ENCODE results near the gene CIDEC. TPM values are rescaled to one million over a fixed set of nuclear protein-coding genes. Genes with fewer than 3 reads are reported as not detected.
"Not testable (repeated sequence)": the region's sequence is repeated elsewhere in the genome, so short reads cannot be mapped to it uniquely, and the experiment has no call there.

The CIDEC gene
- total and polyA plus RNA-seq, 4 donors: 0.28 to 4.2 (median 0.59) TPM; not detected in 1

DNA sequence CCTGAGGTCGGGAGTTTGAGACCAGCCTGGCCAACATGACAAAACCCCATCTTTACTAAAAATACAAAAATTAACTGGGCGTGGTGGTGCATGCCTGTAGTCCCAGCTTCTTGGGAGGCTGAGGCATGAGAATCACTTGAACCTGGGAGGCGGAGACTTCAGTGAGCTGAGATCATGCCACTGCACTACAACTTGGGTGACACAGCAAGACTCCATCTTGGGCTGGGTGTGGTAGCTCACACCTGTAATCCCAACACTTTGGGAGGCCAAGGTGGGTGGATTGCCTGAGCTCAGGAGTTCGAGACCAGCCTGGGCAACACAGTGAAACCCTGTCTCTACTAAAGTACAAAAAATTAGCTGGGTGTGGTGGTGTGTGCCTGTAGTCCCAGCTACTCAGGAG lies 3.8 kb downstream of the CIDEC start:
- H3K9ac ChIP-seq (ENCODE audit: low read depth in 1 of 2, low read length in 2 of 2); H3K36me3 ChIP-seq (ENCODE audit: control insufficient read depth in 4 of 4, insufficient read depth in 3 of 4, low read depth in 1 of 4, low read length in 3 of 4); H3K9me3 ChIP-seq (ENCODE audit: control insufficient read depth in 4 of 4, low read length in 3 of 4); H3K27ac ChIP-seq (ENCODE audit: low read depth in 1 of 2, low read length in 2 of 2); H3K27me3 ChIP-seq (ENCODE audit: control insufficient read depth in 4 of 4, insufficient read depth in 4 of 4, low read length in 3 of 4); H3K4me1 ChIP-seq (ENCODE audit: control insufficient read depth in 4 of 4, insufficient read depth in 4 of 4, low read length in 3 of 4); DNase-seq (ENCODE audit: low spot score); H3K4me3 ChIP-seq (ENCODE audit: low read depth in 1 of 3, low read length in 3 of 3): not testable (repeated sequence)
- 93% methylated on average over 4 of the region's 4 CpGs for WGBS

DNA sequence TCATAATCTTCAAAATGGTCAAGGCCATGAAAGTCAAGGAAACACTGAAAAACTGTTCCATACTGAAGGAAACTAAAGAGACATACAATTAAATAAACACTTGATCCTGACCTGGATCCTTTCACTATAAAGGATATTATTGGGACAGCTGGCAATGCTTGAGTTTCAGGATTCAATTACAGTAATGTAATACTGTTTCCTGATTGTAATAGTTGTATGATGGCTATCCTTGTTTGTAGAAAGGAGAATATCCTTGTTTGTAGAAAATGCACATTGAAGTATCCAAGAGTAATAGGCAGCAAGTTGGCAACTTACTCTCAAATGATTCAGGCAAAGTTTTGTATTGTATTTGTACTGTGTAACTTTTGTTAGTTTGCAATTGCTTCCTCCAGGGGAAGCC lies 4.6 kb downstream of the CIDEC start:
- peaks cover 0 to 6% (median 2%) of the 10 kb centered on the region in 4 donors for H3K4me1 ChIP-seq (ENCODE audit: control insufficient read depth in 4 of 4, insufficient read depth in 4 of 4, low read length in 3 of 4)
- TF ChIP-seq TAF1 (conservative IDR thresholded peaks at IDR 0.05): no peak
- TF ChIP-seq, protein P1, sequence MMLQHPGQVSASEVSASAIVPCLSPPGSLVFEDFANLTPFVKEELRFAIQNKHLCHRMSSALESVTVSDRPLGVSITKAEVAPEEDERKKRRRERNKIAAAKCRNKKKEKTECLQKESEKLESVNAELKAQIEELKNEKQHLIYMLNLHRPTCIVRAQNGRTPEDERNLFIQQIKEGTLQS (IDR thresholded peaks at IDR 0.05): no peak
- no peak for TF ChIP-seq YY1 (IDR thresholded peaks at IDR 0.05)
- TF ChIP-seq GABPA (IDR thresholded peaks at IDR 0.05 in 1 of 2, conservative IDR thresholded peaks at IDR 0.05 in 1 of 2): no peak
- H3K4me3 ChIP-seq (ENCODE audit: low read depth in 1 of 3, low read length in 3 of 3): no peak overlapping the region
- H3K36me3 ChIP-seq (ENCODE audit: control insufficient read depth in 4 of 4, insufficient read depth in 3 of 4, low read depth in 1 of 4, low read length in 3 of 4): no peaks in the 10 kb centered on the region
- H3K9ac ChIP-seq (ENCODE audit: low read depth in 1 of 2, low read length in 2 of 2): no peak overlapping the region
- no peak for DNase-seq (ENCODE audit: low spot score)
- H3K27me3 ChIP-seq (ENCODE audit: control insufficient read depth in 4 of 4, insufficient read depth in 4 of 4, low read length in 3 of 4): no peaks in the 10 kb centered on the region
- no peak overlapping the region for H3K27ac ChIP-seq (ENCODE audit: low read depth in 1 of 2, low read length in 2 of 2)
- no peaks in the 10 kb centered on the region for H3K9me3 ChIP-seq (ENCODE audit: control insufficient read depth in 4 of 4, low read length in 3 of 4)

DNA sequence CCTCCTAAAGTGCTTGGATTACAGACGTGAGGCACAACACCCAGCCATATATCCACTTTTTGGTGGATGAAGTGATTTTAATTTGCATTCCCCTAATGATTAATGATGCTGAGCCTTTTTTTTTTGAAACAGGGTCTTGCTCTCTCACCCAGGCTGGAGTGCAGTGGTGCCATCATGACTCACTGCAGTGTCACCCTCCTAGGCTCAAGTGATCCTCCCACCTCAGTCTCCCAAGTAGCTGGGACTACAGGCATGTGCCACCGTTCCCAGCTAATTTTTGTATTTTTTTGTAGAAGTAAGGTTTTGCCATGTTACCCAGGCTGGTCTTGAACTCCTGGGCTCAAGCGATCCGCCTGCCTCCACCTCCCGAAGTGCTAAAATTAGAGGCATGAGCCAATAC lies 8.0 kb downstream of the CIDEC start:
- H3K27me3 ChIP-seq (ENCODE audit: control insufficient read depth in 4 of 4, insufficient read depth in 4 of 4, low read length in 3 of 4): not testable (repeated sequence)

DNA sequence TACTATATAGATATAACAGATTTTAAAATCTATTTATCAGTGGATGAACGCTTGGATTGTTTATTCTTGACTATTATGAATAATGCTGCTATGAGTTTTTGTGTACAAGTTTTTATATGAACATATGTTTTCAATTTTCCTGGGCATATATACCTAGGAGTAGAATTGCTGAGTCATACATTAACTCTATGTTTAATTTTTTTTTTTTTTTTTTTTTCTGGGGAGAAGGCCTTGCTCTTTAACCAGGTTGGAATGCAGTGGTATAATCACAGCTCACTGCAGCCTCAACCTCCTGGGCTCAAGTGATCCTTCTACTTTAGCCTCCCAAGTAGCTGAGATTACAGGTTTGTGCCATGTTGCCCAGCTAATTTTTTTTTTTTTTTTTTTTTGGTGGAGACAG lies 9.1 kb downstream of the CIDEC start:
- H3K9me3 ChIP-seq (ENCODE audit: control insufficient read depth in 4 of 4, low read length in 3 of 4): no peaks in the 10 kb centered on the region
- no peak overlapping the region for H3K27ac ChIP-seq (ENCODE audit: low read depth in 1 of 2, low read length in 2 of 2)
- WGBS: 92% methylated on average over 1 of the region's 1 CpG
- no peaks in the 10 kb centered on the region for H3K36me3 ChIP-seq (ENCODE audit: control insufficient read depth in 4 of 4, insufficient read depth in 3 of 4, low read depth in 1 of 4, low read length in 3 of 4)
- no peaks in the 10 kb centered on the region for H3K4me1 ChIP-seq (ENCODE audit: control insufficient read depth in 4 of 4, insufficient read depth in 4 of 4, low read length in 3 of 4)
- H3K4me3 ChIP-seq (ENCODE audit: low read depth in 1 of 3, low read length in 3 of 3): no peak overlapping the region
- no peak for DNase-seq (ENCODE audit: low spot score)
- H3K9ac ChIP-seq (ENCODE audit: low read depth in 1 of 2, low read length in 2 of 2): no peak overlapping the region
- no peaks in the 10 kb centered on the region for H3K27me3 ChIP-seq (ENCODE audit: control insufficient read depth in 4 of 4, insufficient read depth in 4 of 4, low read length in 3 of 4)
- TF ChIP-seq RAD21 (IDR thresholded peaks at IDR 0.05) (no peak), GABPA (IDR thresholded peaks at IDR 0.05 in 1 of 2, conservative IDR thresholded peaks at IDR 0.05 in 1 of 2) (no peak), HNF4A (conservative IDR thresholded peaks at IDR 0.05) (no peak), HNF4G (IDR thresholded peaks at IDR 0.05) (no peak), RXRA (IDR thresholded peaks at IDR 0.05) (no peak), FOXA2 (IDR thresholded peaks at IDR 0.05) (no peak), TAF1 (conservative IDR thresholded peaks at IDR 0.05) (no peak), NR2F2 (IDR thresholded peaks at IDR 0.05) (no peak), SP1 (IDR thresholded peaks at IDR 0.05) (no peak), YY1 (IDR thresholded peaks at IDR 0.05) (no peak), EGR1 (IDR thresholded peaks at IDR 0.05; ENCODE audit: low read depth in 2 of 2) (no peak), FOXA1 (IDR thresholded peaks at IDR 0.05) (no peak), JUND (IDR thresholded peaks at IDR 0.05) (no peak)
- TF ChIP-seq, protein P1 (IDR thresholded peaks at IDR 0.05): no peak
- TF ChIP-seq, protein P2, sequence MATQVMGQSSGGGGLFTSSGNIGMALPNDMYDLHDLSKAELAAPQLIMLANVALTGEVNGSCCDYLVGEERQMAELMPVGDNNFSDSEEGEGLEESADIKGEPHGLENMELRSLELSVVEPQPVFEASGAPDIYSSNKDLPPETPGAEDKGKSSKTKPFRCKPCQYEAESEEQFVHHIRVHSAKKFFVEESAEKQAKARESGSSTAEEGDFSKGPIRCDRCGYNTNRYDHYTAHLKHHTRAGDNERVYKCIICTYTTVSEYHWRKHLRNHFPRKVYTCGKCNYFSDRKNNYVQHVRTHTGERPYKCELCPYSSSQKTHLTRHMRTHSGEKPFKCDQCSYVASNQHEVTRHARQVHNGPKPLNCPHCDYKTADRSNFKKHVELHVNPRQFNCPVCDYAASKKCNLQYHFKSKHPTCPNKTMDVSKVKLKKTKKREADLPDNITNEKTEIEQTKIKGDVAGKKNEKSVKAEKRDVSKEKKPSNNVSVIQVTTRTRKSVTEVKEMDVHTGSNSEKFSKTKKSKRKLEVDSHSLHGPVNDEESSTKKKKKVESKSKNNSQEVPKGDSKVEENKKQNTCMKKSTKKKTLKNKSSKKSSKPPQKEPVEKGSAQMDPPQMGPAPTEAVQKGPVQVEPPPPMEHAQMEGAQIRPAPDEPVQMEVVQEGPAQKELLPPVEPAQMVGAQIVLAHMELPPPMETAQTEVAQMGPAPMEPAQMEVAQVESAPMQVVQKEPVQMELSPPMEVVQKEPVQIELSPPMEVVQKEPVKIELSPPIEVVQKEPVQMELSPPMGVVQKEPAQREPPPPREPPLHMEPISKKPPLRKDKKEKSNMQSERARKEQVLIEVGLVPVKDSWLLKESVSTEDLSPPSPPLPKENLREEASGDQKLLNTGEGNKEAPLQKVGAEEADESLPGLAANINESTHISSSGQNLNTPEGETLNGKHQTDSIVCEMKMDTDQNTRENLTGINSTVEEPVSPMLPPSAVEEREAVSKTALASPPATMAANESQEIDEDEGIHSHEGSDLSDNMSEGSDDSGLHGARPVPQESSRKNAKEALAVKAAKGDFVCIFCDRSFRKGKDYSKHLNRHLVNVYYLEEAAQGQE (IDR thresholded peaks at IDR 0.05): no peak
- TF ChIP-seq, protein P3, sequence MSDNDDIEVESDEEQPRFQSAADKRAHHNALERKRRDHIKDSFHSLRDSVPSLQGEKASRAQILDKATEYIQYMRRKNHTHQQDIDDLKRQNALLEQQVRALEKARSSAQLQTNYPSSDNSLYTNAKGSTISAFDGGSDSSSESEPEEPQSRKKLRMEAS (IDR thresholded peaks at IDR 0.05): no peak
- TF ChIP-seq, protein P4, sequence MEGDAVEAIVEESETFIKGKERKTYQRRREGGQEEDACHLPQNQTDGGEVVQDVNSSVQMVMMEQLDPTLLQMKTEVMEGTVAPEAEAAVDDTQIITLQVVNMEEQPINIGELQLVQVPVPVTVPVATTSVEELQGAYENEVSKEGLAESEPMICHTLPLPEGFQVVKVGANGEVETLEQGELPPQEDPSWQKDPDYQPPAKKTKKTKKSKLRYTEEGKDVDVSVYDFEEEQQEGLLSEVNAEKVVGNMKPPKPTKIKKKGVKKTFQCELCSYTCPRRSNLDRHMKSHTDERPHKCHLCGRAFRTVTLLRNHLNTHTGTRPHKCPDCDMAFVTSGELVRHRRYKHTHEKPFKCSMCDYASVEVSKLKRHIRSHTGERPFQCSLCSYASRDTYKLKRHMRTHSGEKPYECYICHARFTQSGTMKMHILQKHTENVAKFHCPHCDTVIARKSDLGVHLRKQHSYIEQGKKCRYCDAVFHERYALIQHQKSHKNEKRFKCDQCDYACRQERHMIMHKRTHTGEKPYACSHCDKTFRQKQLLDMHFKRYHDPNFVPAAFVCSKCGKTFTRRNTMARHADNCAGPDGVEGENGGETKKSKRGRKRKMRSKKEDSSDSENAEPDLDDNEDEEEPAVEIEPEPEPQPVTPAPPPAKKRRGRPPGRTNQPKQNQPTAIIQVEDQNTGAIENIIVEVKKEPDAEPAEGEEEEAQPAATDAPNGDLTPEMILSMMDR (IDR thresholded peaks at IDR 0.05; ENCODE audit: low read depth, low read length, missing input control): no peak

More for the DNA sequence above, 8.0 kb downstream of the CIDEC start:
- H3K9me3 ChIP-seq (ENCODE audit: control insufficient read depth in 4 of 4, low read length in 3 of 4); H3K9ac ChIP-seq (ENCODE audit: low read depth in 1 of 2, low read length in 2 of 2); H3K27ac ChIP-seq (ENCODE audit: low read depth in 1 of 2, low read length in 2 of 2); H3K4me3 ChIP-seq (ENCODE audit: low read depth in 1 of 3, low read length in 3 of 3); H3K36me3 ChIP-seq (ENCODE audit: control insufficient read depth in 4 of 4, insufficient read depth in 3 of 4, low read depth in 1 of 4, low read length in 3 of 4); H3K4me1 ChIP-seq (ENCODE audit: control insufficient read depth in 4 of 4, insufficient read depth in 4 of 4, low read length in 3 of 4); DNase-seq (ENCODE audit: low spot score): not testable (repeated sequence)
- 95% methylated on average over 5 of the region's 5 CpGs for WGBS

All from liver (tissue), 9 donors.